ENCODE results near the gene BACH2.

The BACH2 gene

DNA sequence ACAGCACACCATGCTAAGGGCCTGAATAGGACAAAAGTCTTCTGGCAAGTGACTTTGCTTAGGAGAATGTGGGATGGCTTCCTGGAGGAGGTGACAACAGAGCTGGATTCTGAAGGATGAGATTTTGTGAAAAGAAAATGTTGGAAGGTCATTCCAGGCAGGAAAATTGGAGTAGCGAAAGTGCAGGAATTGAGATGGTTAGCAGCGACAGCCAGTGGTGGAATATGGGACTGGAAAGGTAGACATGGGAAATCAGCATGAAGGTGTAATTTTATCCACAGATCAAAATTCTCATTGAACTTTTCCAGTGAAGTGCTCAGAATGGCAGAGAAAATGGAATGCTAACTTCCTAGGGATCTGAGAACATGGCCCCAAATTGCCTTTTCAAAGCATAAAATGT lies 5.7 kb upstream of the BACH2 start:
- DNase-seq (ENCODE audit: low read depth in 2 of 3, low spot score in 2 of 3) = no peak

DNA sequence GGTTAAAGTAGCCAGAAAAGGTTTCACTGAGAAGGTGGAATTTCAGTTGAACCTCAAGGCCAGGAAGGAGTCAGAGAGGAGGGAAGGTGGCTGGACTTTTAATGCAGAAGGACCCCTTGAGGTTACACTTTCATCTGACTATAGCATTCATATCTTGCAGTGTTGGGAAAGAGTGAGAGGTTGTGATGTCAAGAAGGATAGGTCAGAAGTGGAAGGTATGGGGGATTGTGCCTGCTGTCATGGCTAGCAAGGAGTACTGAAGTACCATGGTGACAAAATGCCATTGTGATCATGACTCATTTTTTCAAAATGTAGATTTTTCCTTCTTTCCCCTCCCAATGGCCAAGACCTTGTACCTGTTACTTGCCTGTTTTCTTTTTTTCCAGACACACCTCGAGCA lies 5.2 kb upstream of the BACH2 start:
- no peak for DNase-seq (ENCODE audit: low read depth in 2 of 3, low spot score in 2 of 3)

- DNase-seq (ENCODE audit: low read depth in 2 of 3, low spot score in 2 of 3) = no peak
These were observed 1.9 kb upstream of the BACH2 start for GRCh38 chr6:90298459-90299053.

DNA sequence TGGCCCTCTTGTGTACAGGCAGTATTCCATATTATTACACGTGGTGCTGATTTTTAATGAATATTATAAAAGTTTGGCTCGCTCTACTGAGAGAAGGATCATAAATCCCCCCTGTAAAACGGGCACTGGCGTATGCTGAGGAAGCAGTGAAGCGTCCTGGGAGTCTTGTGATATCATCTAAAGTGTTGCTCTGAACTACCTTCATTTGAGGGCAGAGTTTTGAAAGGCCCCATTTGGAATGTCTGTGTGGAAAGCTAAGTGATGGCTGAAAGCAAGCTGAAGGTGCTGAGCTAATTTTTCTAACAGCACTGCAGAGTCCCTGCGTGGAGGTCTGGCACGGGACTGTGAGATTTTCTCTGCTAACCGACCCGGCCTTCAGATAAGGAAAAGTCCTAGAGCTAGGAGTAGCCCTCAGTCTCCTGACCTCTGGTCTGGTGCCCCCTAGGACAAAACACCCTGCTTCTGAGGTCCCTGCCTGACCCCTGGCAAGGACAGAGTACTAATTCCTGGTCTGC lies 1.3 kb upstream of the BACH2 start:
- DNase-seq (ENCODE audit: low read depth in 2 of 3, low spot score in 2 of 3) = no peak

GRCh38 chr6:90297115-90297866 lies 648 bp upstream of the BACH2 start:
- DNase-seq (ENCODE audit: low read depth in 2 of 3, low spot score in 2 of 3) = no peak

DNA sequence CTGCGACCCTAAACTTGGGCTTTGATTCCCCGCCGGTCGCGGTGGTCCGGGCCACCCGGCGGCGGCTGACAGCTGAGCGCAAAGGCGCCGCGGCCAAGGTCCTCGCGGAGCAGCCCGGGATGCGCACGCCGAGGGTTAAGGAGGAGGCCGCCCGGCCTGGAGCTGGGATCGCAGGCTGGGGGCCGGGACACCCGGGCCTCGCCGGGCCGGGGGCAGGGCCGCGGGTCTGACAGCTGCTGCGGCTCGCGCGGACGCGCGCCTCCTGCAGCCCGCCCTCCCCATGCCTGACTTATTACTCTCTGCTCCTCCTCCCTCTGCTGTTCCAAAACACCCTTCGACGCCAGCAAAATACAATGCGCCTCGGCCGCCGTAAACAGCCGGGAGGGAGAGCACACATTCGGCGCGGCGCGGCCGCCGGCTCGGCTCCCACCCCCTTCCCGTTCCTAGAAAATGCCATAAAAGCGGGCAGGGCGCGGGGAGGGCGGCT lies 746 bp downstream of the BACH2 start:
- no peak for DNase-seq (ENCODE audit: low read depth in 2 of 3, low spot score in 2 of 3)

- peak; percentile 65 to 78 (median 76) for DNase-seq (ENCODE audit: low read depth in 2 of 3, low spot score in 2 of 3)
These were observed 1.4 kb downstream of the BACH2 start for GRCh38 chr6:90294989-90295853.

- DNase-seq (ENCODE audit: low read depth in 2 of 3, low spot score in 2 of 3) = no peak
These were observed 2.0 kb downstream of the BACH2 start for GRCh38 chr6:90294614-90294988.

DNA sequence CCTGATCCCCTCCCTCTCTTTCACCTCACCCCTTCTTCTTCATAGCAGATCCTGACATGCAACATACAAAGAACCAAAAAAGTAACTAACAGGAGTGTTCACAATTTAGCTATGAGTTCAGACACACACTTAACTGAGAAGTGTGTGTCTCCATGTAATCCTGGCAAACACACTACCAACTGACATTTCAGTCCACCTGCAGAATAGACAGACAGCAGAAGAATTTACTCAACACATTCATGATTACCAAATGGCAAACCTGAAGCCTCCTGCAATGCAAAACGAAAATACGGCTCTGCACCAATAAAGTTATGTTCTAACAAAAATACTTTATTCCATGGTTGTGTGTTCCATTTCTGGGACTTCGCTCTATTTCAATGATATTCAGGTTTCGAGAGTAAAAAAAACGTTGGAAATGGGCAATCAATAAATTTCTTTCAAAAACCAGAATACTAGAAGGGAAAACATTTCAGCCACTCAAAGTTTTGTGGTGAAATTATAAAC lies 2.6 kb downstream of the BACH2 start:
- DNase-seq (ENCODE audit: low read depth in 2 of 3, low spot score in 2 of 3) = no peak

GRCh38 chr6:90293319-90293953 lies 3.2 kb downstream of the BACH2 start:
- DNase-seq (ENCODE audit: low read depth in 2 of 3, low spot score in 2 of 3) = no peak

GRCh38 chr6:90291565-90291964 lies 5.1 kb downstream of the BACH2 start:
- no peak for DNase-seq (ENCODE audit: low read depth in 2 of 3, low spot score in 2 of 3)

GRCh38 chr6:90290811-90291420 lies 5.7 kb downstream of the BACH2 start:
- DNase-seq (ENCODE audit: low read depth in 2 of 3, low spot score in 2 of 3) = no peak

DNA sequence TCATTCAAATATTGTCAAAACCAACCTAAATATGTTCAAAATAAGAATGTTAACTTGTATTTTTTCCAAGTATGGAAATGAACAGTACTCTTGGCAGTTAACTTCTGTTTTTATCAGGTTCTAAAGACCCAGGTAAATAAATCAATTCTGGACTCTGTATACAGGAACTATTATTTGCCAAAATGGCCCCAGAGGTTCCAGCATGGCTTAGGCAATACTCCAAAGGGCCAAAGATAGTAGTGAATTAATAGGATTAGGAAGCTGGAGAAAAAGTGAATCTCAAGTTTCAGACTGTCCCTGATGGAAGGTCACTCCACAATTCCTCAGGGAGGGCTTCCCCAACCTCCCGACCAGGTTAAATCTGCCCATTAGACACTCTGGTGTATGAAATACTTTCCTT lies 6.7 kb downstream of the BACH2 start:
- DNase-seq (ENCODE audit: low read depth in 2 of 3, low spot score in 2 of 3) = no peak

GRCh38 chr6:90288404-90288803 lies 8.2 kb downstream of the BACH2 start:
- no peak for DNase-seq (ENCODE audit: low read depth in 2 of 3, low spot score in 2 of 3)

- peak in 1 of 3 experiments; percentile 58 for DNase-seq (ENCODE audit: low read depth in 2 of 3, low spot score in 2 of 3)
These were observed 9.7 kb downstream of the BACH2 start for GRCh38 chr6:90286884-90287488.

GRCh38 chr6:90285611-90286381 lies 10.8 kb downstream of the BACH2 start:
- DNase-seq (ENCODE audit: low read depth in 2 of 3, low spot score in 2 of 3) = no peak

DNA sequence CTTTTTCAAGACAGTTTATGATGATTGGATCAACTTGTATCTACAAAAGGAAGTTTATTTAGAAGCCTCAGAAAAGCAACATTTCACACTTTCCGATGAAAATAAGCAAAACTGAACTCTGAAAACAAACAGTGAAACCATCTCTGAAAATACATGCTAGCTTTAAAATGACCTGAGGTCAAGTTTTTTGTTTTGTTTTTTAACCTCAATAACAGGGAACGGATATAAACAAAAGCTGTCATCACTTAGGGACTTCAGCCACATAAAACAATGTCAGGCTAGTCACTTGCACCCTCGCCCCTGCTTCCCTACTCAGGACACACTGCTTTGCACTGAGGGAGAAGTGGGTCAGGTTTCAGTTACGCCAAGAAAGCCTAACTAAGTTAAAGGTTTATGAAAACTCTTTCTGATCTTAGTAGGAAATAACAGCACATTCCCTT lies 11.6 kb downstream of the BACH2 start:
- DNase-seq (ENCODE audit: low read depth in 2 of 3, low spot score in 2 of 3) = no peak

GRCh38 chr6:90284236-90285041 lies 12.2 kb downstream of the BACH2 start:
- DNase-seq (ENCODE audit: low read depth in 2 of 3, low spot score in 2 of 3) = no peak
